Activated CD4-positive, alpha-beta T cell treated with anti-CD3 and anti-CD28 coated beads, Interleukin-2, amount 10 ng/mL, durations not matched to agents 7 days and 5 days (primary cell): ENCODE results near the gene EDN2. TPM values are rescaled to one million over a fixed set of nuclear protein-coding genes. Genes with fewer than 3 reads are reported as not detected.

Experiments
- CTCF ChIA-PET: fragments of 350-600 bp; sonication (Branson Sonifier 250); formaldehyde crosslinking; loops from one replicate; lab custom pipeline; 2021; ENCODE audit warnings: antibody characterized with exemption; lab: Charles Lee
- POLR2A ChIA-PET: fragments of 350-600 bp; sonication (Branson Sonifier 250); formaldehyde crosslinking; loops from one replicate; lab custom pipeline; 2021; ENCODE audit warnings: antibody characterized with exemption; lab: Charles Lee
- DNase-seq: peaks from one replicate; pipeline ENCODE4 v3.0.0-alpha.2; 2020
- H3K27ac Mint-ChIP-seq: one replicate; pipeline ENCODE4 v1.8.0; 2021; ENCODE audit warnings: mild to moderate bottlenecking, moderate library complexity, mixed read lengths
- H3K27me3 Mint-ChIP-seq: one replicate; pipeline ENCODE4 v1.8.0; 2021; ENCODE audit warnings: mixed read lengths
- H3K36me3 Mint-ChIP-seq: one replicate; pipeline ENCODE4 v1.8.0; 2021; ENCODE audit warnings: low read depth, mixed read lengths
- H3K4me1 Mint-ChIP-seq: one replicate; pipeline ENCODE4 v1.8.0; 2021; ENCODE audit warnings: mixed read lengths
- H3K4me3 Mint-ChIP-seq: one replicate; pipeline ENCODE4 v1.8.0; 2021; ENCODE audit warnings: mild to moderate bottlenecking, moderate library complexity, mixed read lengths
- H3K9me3 Mint-ChIP-seq: one replicate; pipeline ENCODE4 v1.8.0; 2021; ENCODE audit warnings: mixed read lengths
- total RNA-seq, 2 experiments: library from RNA; stranded (reverse); gene quantifications; one replicate each; pipeline ENCODE4 v1.2.3, GENCODE V29; 2021

EDN2 gene
- total RNA-seq, 2 experiments from 2014 or later, result not detected

- Mint-ChIP-seq H3K27ac (no peak overlapping the region), H3K36me3 (no peaks in the 10 kb centered on the region), H3K27me3 (peaks cover 3% of the 10 kb centered on the region), H3K4me3 (no peak overlapping the region), H3K9me3 (no peaks in the 10 kb centered on the region), H3K4me1 (no peaks in the 10 kb centered on the region)
- no peak for DNase-seq
- CTCF ChIA-PET, result interaction anchor here (1.7 kb wide), 1 partner anchor 8 kb away, joined by 3 read pairs; no protein-coding TSS in a partner anchor
- POLR2A ChIA-PET, result no interaction called here
Measured at GRCh38 chr1:41456847-41457540, 27.5 kb downstream of the EDN2 start.

DNA sequence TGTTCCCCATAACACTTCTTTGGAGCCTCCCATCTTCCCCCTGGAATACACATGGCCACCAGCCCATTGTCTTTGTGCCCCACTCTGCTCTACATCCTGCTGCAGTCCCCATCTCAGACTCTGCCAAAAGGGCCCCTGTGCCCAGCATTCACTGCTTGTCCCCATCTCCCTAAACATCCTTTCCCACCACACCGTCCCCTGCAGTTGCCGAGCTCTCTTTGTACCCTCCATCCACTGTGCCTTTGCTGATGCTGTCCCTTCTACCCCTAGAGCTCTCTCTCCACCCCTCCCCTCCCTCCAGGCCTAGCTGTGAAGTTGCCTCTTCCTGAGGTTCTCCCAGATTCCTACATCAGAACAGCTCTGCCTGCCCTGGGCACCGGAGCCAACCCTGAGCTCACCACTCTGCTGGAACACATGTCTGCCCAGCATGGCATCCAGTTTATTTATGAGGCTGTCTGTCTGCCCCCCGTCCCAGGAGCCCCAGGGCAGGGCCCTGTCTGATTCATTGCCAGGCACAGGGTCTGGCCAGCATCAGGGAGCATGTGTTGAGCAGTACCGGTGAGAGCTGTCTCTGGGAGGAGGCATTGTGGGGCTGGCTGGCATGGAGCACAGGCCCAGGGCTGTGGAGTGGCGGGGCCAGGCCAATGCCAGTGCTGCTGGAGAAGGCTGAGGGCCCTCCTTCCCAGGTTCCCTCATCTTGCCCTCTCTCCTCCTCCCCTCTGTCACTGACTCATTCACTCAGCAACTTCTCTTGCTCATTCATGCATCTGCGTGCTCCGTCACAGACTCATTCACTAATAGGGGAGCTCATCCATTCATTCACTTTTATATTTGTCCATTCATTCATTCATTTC lies 28.8 kb downstream of the EDN2 start:
- ChIA-PET POLR2A (no interaction called here), CTCF (interaction anchor here (0.7 to 1.7 kb wide), 3 partner anchors 9 to 23 kb away, joined by 3 read pairs; no protein-coding TSS in a partner anchor)
- Mint-ChIP-seq H3K4me3 (no peak overlapping the region), H3K27me3 (peaks cover 3% of the 10 kb centered on the region), H3K4me1 (no peaks in the 10 kb centered on the region), H3K27ac (no peak overlapping the region), H3K9me3 (no peaks in the 10 kb centered on the region), H3K36me3 (no peaks in the 10 kb centered on the region)
- no peak for DNase-seq

DNA sequence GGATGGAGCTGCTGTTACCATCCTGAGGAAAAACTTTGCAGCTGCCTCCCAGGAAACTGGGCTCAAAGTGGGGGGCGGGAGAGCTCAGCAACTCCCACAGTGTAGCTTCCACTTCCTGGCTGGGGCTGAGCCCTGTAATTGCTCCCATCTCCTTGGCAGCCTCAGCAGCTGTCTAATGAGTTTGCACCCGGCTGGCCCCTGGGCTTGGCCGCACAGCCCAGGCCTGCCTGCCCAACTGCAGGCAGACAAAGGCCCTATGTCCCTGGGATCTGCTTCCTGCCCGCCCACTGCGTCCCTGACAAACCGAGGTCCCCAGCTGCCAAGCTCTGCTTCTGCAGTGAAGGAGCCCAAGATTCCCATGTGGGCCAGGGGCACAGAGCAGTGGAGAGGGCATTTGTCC lies 30.1 kb downstream of the EDN2 start:
- ChIA-PET POLR2A (no interaction called here), CTCF (no interaction called here)
- Mint-ChIP-seq H3K9me3 (no peaks in the 10 kb centered on the region), H3K27ac (no peak overlapping the region), H3K4me1 (no peaks in the 10 kb centered on the region), H3K27me3 (peaks cover 3% of the 10 kb centered on the region), H3K4me3 (no peak overlapping the region), H3K36me3 (no peaks in the 10 kb centered on the region)
- no peak for DNase-seq

GRCh38 chr1:41452704-41453290 lies 31.7 kb downstream of the EDN2 start:
- CTCF ChIA-PET, result no interaction called here
- DNase-seq, result no peak
- H3K36me3 Mint-ChIP-seq, result no peaks in the 10 kb centered on the region
- POLR2A ChIA-PET, result no interaction called here
- H3K27me3 Mint-ChIP-seq, result peaks cover 3% of the 10 kb centered on the region
- no peak overlapping the region for H3K27ac Mint-ChIP-seq
- no peaks in the 10 kb centered on the region for H3K9me3 Mint-ChIP-seq
- H3K4me1 Mint-ChIP-seq, result no peaks in the 10 kb centered on the region
- no peak overlapping the region for H3K4me3 Mint-ChIP-seq

- no peaks in the 10 kb centered on the region for H3K4me1 Mint-ChIP-seq
- POLR2A ChIA-PET, result no interaction called here
- no peaks in the 10 kb centered on the region for H3K36me3 Mint-ChIP-seq
- peaks cover 3% of the 10 kb centered on the region for H3K27me3 Mint-ChIP-seq
- CTCF ChIA-PET, result no interaction called here
- no peak for DNase-seq
- H3K4me3 Mint-ChIP-seq, result no peak overlapping the region
- no peaks in the 10 kb centered on the region for H3K9me3 Mint-ChIP-seq
- no peak overlapping the region for H3K27ac Mint-ChIP-seq
Measured at GRCh38 chr1:41450747-41451285, 33.7 kb downstream of the EDN2 start.

DNA sequence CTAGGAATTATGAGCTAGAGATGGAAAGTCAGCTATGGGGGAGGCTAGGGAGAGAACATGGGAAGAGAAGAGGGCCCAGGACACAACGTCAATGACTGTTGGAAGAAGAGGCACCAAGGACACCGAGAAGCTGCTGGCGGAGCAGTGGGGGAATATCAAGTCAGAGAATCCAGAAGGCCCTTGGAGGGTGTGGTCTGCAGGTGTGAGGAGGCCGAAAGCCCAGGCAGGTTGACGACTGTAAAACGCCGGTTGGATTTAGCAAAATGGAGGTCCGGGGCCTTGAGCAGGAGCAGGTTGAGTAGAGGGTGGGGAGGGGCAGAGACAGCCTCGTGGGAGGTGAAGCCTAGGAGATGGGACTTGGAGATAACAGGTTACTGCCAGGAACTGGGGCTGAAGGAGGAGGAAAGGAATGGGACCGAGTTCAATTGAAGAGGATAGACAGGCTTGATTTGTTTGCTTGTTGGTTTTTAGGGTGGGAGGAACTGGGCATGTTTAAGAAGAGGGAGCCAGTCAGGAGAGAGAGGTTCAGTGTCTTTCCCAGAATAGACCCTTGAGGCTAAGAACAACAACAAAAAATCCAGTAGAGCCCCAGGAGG lies 35.1 kb downstream of the EDN2 start:
- Mint-ChIP-seq H3K4me1 (no peaks in the 10 kb centered on the region), H3K27ac (no peak overlapping the region), H3K36me3 (no peaks in the 10 kb centered on the region), H3K27me3 (peaks cover 3% of the 10 kb centered on the region), H3K4me3 (no peak overlapping the region), H3K9me3 (peaks cover 10% of the 10 kb centered on the region)
- POLR2A ChIA-PET, result no interaction called here
- CTCF ChIA-PET, result no interaction called here
- DNase-seq, result no peak

DNA sequence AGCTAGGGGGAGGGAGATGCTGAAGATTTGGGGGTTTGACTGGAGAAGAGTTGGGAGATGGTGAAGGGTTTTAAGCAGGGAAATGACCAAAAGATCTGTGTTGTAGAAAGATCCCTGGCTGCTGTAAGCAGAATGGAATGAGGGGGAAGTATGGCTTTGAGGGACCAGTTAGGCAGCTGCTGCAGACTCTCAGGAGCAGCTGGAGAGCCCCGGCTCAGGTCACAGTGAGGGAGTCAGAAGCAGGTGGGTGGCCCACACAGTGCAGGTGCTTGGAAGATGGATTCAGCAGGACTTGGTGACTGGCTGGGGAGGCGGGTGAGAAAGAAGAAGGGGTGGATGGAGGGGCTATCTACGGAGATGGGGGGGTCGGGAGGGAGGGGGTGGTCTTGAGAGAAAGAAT lies 35.7 kb downstream of the EDN2 start:
- no peak overlapping the region for H3K4me3 Mint-ChIP-seq
- no peak overlapping the region for H3K27ac Mint-ChIP-seq
- ChIA-PET POLR2A (no interaction called here), CTCF (no interaction called here)
- H3K9me3 Mint-ChIP-seq, result peaks cover 12% of the 10 kb centered on the region
- DNase-seq, result no peak
- no peaks in the 10 kb centered on the region for H3K4me1 Mint-ChIP-seq
- no peaks in the 10 kb centered on the region for H3K36me3 Mint-ChIP-seq
- peaks cover 3% of the 10 kb centered on the region for H3K27me3 Mint-ChIP-seq

GRCh38 chr1:41447995-41448770 lies 36.3 kb downstream of the EDN2 start:
- DNase-seq, result no peak
- CTCF ChIA-PET, result interaction anchor here (0.6 kb wide), 1 partner anchor 262 kb away, joined by 3 read pairs; no protein-coding TSS in a partner anchor
- Mint-ChIP-seq H3K9me3 (peaks cover 12% of the 10 kb centered on the region), H3K27ac (no peak overlapping the region), H3K36me3 (no peaks in the 10 kb centered on the region), H3K4me1 (no peaks in the 10 kb centered on the region), H3K4me3 (no peak overlapping the region), H3K27me3 (peaks cover 3% of the 10 kb centered on the region)
- POLR2A ChIA-PET, result no interaction called here

DNA sequence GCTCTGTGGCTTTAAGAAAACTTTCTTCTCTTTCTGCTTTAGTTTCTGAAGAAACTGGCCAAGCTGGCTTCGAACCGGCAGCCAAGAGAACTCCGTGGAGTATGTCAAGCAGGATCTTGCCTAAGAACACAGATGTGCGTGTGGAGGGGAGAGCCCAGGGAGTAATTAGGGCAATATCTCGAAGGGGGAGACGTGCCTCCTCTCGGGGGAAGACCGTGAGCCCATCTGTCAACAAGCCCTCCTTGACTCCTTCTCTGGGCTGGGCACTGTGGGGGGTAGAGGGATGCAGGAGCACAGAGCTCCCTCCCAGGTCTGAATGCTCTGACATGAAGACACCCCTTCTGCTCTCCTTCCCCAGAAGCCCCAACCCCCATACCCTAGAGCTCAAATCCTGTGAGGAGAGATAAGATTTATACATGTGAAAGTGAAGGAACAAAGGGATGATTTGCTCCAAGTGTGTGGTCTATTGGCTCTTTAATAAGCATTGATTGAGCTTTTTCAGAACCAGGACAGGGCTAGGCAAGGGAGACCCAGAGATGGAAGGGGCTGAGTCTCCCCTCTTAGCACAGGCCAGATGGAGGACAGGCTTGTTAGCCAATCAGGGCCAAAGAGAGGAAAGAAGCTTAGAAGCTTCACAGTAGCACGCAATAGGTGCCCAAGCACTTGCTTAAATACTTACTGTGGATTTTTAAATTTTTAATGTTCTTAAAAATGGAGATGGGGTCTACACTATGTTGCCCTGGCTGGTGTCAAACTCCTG lies 37.5 kb downstream of the EDN2 start:
- Mint-ChIP-seq H3K4me1 (no peaks in the 10 kb centered on the region), H3K27ac (no peak overlapping the region), H3K9me3 (peaks cover 12% of the 10 kb centered on the region), H3K27me3 (peaks cover 3% of the 10 kb centered on the region), H3K36me3 (no peaks in the 10 kb centered on the region), H3K4me3 (no peak overlapping the region)
- ChIA-PET CTCF (no interaction called here), POLR2A (no interaction called here)
- no peak for DNase-seq

DNA sequence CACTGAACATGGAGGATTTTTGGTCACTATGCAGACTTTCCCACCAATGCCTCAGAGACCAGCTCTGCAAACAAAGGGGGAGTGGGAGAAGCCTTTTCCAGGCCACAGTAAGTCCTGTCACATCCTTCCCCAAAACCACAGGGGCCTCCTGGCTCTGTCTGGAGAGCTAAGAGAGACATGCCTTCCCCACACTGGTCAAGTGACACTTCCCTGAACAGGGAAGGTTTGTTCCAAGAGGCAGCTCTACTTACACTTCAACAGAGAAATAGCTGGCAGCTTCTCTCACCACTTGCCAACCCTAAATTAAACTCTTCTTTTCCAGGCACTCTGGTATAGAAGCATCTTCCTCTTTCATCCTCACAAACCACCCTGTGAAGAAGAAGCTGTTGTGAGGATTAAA lies 39.7 kb downstream of the EDN2 start:
- Mint-ChIP-seq H3K4me1 (no peaks in the 10 kb centered on the region), H3K27me3 (peaks cover 4% of the 10 kb centered on the region), H3K9me3 (peaks cover 12% of the 10 kb centered on the region), H3K36me3 (no peaks in the 10 kb centered on the region), H3K4me3 (no peak overlapping the region), H3K27ac (no peak overlapping the region)
- ChIA-PET POLR2A (no interaction called here), CTCF (interaction anchor here (0.7 to 1.7 kb wide), 3 partner anchors 11 to 44 kb away, joined by 3 to 5 read pairs (median 3); no protein-coding TSS in a partner anchor)
- no peak for DNase-seq

- H3K4me1 Mint-ChIP-seq, result no peaks in the 10 kb centered on the region
- no peaks in the 10 kb centered on the region for H3K36me3 Mint-ChIP-seq
- DNase-seq, result no peak
- CTCF ChIA-PET, result interaction anchor here (1.1 to 1.7 kb wide), 2 partner anchors 11 kb away, joined by 3 to 5 read pairs; no protein-coding TSS in a partner anchor
- H3K27ac Mint-ChIP-seq, result no peak overlapping the region
- H3K27me3 Mint-ChIP-seq, result peaks cover 5% of the 10 kb centered on the region
- POLR2A ChIA-PET, result no interaction called here
- H3K9me3 Mint-ChIP-seq, result peaks cover 12% of the 10 kb centered on the region
- no peak overlapping the region for H3K4me3 Mint-ChIP-seq
Measured at GRCh38 chr1:41444246-41444645, 40.2 kb downstream of the EDN2 start.
